Measurements from ENCODE around the gene PHOX2B. TPM values are rescaled to one million over a fixed set of nuclear protein-coding genes. Genes with fewer than 3 reads are reported as not detected.

PHOX2B gene
- total RNA-seq, 1 experiment from 2014 or later: not detected

- Histone ChIP-seq H3K36me3 (no peaks in the 10 kb centered on the region), H3K27me3 (no peaks in the 10 kb centered on the region), H3K4me3 (no peak overlapping the region), H3K9me3 (replicated peaks) (no peaks in the 10 kb centered on the region), H3K27ac (peak overlapping the region; percentile 61), H3K4me1 (peaks cover 12% of the 10 kb centered on the region)
- DNase-seq: peak; percentile 62 to 90
These were observed 38.6 kb downstream of the PHOX2B start for GRCh38 chr4:41709844-41710481.

GRCh38 chr4:41703785-41704184, 44.7 kb downstream of the PHOX2B start:
- DNase-seq: no peak
- no peaks in the 10 kb centered on the region for H3K4me1 ChIP-seq
- H3K36me3 ChIP-seq: peaks cover 2% of the 10 kb centered on the region; the same call in 1 of the 2 replicates
- no peak overlapping the region for H3K4me3 ChIP-seq
- H3K9me3 ChIP-seq (replicated peaks): no peaks in the 10 kb centered on the region
- no peaks in the 10 kb centered on the region for H3K27me3 ChIP-seq
- H3K27ac ChIP-seq: no peak overlapping the region

- no peak overlapping the region for H3K27ac ChIP-seq
- no peak overlapping the region for H3K4me3 ChIP-seq
- no peaks in the 10 kb centered on the region for H3K27me3 ChIP-seq
- no peak for DNase-seq
- no peaks in the 10 kb centered on the region for H3K9me3 ChIP-seq (replicated peaks)
- no peaks in the 10 kb centered on the region for H3K4me1 ChIP-seq
- peaks cover 7% of the 10 kb centered on the region; the same call in 1 of the 2 replicates for H3K36me3 ChIP-seq
These were observed 45.8 kb downstream of the PHOX2B start for GRCh38 chr4:41702770-41703169.

GRCh38 chr4:41701983-41702382, 46.5 kb downstream of the PHOX2B start:
- H3K27ac ChIP-seq: no peak overlapping the region
- no peak overlapping the region for H3K4me3 ChIP-seq
- DNase-seq: no peak
- no peaks in the 10 kb centered on the region for H3K9me3 ChIP-seq (replicated peaks)
- H3K27me3 ChIP-seq: no peaks in the 10 kb centered on the region
- no peaks in the 10 kb centered on the region for H3K4me1 ChIP-seq
- peaks cover 10% of the 10 kb centered on the region for H3K36me3 ChIP-seq

GRCh38 chr4:41696763-41697162, 51.8 kb downstream of the PHOX2B start:
- DNase-seq: no peak
- Histone ChIP-seq H3K4me3 (no peak overlapping the region), H3K9me3 (replicated peaks) (no peaks in the 10 kb centered on the region), H3K36me3 (peaks cover 48% of the 10 kb centered on the region), H3K4me1 (no peaks in the 10 kb centered on the region), H3K27ac (no peak overlapping the region), H3K27me3 (no peaks in the 10 kb centered on the region)

- H3K27me3 ChIP-seq: no peaks in the 10 kb centered on the region
- no peak overlapping the region for H3K4me3 ChIP-seq
- no peak overlapping the region for H3K27ac ChIP-seq
- H3K4me1 ChIP-seq: no peaks in the 10 kb centered on the region
- no peaks in the 10 kb centered on the region for H3K9me3 ChIP-seq (replicated peaks)
- no peak for DNase-seq
- H3K36me3 ChIP-seq: peaks cover 51% of the 10 kb centered on the region
These were observed 52.4 kb downstream of the PHOX2B start for GRCh38 chr4:41696131-41696530.

Other genes starting within 250 kb of the PHOX2B start
- 112 and 128 TPM in 2 replicates for gene LIMCH1, start 210.6 kb downstream of the PHOX2B start, total RNA-seq (2014; rRNA removed; shearing (Covaris generic))
- 82.0 and 90.9 TPM in 2 replicates for gene TMEM33, start 186.7 kb upstream of the PHOX2B start, total RNA-seq (2014; rRNA removed; shearing (Covaris generic))
- gene DCAF4L1, start 233.0 kb upstream of the PHOX2B start, total RNA-seq (2014; rRNA removed; shearing (Covaris generic)): 0.23 and 0.34 TPM in 2 replicates
- gene SLC30A9, start 241.8 kb upstream of the PHOX2B start, total RNA-seq (2014; rRNA removed; shearing (Covaris generic)): 51.2 and 53.2 TPM in 2 replicates